ENCODE results near the gene MAP2K4.

MAP2K4 gene

DNA sequence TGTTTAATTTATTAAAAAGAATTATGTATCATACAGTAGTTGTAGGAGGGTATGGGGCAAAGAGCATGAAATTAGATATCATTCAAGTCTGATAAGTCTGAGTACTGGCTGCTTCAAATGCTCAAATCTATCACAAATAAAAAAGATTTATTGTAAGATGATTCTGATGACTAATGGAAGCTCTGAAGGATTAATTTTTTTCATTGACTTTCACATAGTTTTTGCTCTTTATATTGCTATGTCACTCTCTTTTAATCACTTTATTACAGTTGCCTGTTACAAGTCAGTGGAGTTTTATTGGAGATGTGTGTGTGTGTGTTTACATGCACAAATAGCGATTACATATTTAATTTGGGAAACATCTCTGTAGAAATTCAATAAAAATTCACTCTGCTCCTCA, 15.0 kb downstream of the MAP2K4 start:
- no peak overlapping the region for H3K4me3 ChIP-seq (ENCODE audit: low read depth, low read length)

DNA sequence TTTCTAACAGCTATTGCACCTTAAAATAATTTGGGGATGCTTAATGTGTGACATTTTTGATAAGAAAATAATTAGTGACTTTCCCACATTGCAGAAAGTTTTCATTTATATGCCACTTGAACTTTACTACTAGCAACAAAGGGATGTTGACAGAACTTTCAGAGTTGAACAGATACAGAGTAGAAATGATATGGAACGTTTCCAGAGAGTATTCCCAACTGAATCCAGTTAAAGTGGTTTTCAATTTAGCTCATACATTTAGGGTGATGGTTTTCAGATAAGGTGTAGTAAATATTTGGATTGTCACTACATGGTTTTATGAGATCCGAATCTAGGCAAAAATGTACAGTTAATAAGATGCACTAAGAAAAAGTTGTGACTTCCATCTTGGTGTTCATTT, 17.3 kb downstream of the MAP2K4 start:
- no peak overlapping the region for H3K4me3 ChIP-seq (ENCODE audit: low read depth, low read length)

- no peak overlapping the region for H3K4me3 ChIP-seq (ENCODE audit: low read depth, low read length)
Measured at GRCh38 chr17:12040478-12040877, 19.8 kb downstream of the MAP2K4 start.

DNA sequence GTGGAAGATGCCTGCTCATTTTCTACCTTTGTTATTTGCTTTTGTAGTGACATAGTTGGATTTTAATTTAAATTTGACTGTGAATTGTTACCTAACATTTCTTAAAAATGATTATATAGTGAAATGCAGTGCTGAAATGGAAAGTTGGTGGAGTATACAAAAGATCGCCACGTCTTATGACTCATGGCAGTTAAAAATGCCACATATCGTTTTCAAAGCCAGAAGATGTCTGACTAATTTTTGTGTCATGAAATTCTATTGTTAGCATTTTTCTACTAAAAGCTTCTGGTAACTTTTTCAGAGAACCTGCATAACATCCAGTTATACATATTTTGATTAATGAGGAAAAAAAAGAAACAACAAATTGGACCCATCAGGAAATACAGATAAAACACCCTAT, 20.6 kb downstream of the MAP2K4 start:
- no peak overlapping the region for H3K4me3 ChIP-seq (ENCODE audit: low read depth, low read length)

- H3K4me3 ChIP-seq (ENCODE audit: low read depth, low read length): no peak overlapping the region
Measured at GRCh38 chr17:12043702-12044101, 23.0 kb downstream of the MAP2K4 start.

- H3K4me3 ChIP-seq (ENCODE audit: low read depth, low read length): no peak overlapping the region
Measured at GRCh38 chr17:12046786-12047185, 26.1 kb downstream of the MAP2K4 start.

DNA sequence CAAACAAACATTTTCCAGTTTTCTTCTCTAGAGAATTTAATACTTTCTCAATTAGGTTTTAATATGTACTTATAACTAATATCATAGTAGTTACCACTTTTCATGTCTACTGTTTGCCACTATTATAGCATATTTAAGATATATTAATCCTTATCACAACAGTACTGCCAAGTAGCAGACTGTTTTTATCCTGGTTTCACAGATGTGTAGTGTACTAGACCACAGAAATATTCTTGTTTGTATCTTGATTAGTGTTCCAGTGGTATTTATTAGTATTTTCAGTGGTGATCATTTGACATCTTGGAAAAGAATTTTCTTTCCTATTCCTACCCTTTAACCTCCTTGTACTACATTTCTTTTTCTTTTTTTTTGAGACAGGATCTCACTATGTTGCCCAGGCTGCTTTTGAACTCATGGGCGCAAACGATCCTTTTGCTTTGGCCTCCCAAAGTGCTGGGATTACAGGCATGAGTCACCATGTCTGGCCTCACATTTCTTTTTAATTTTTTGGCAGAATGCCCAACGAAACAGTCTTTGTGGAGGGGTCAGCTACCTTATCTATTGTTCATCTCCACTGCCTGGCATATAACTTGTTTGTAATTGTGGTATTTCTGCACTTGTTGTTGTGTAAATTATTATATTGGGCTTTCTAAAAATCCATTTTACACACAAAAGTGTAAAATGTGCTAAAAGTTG, 27.2 kb downstream of the MAP2K4 start:
- no peak overlapping the region for H3K4me3 ChIP-seq (ENCODE audit: low read depth, low read length)

GRCh38 chr17:12048843-12049473, 28.3 kb downstream of the MAP2K4 start:
- H3K4me3 ChIP-seq (ENCODE audit: low read depth, low read length): no peak overlapping the region

GRCh38 chr17:12050646-12051225, 30.1 kb downstream of the MAP2K4 start:
- H3K4me3 ChIP-seq (ENCODE audit: low read depth, low read length): no peak overlapping the region

GRCh38 chr17:12053552-12053951, 32.9 kb downstream of the MAP2K4 start:
- no peak overlapping the region for H3K4me3 ChIP-seq (ENCODE audit: low read depth, low read length)

DNA sequence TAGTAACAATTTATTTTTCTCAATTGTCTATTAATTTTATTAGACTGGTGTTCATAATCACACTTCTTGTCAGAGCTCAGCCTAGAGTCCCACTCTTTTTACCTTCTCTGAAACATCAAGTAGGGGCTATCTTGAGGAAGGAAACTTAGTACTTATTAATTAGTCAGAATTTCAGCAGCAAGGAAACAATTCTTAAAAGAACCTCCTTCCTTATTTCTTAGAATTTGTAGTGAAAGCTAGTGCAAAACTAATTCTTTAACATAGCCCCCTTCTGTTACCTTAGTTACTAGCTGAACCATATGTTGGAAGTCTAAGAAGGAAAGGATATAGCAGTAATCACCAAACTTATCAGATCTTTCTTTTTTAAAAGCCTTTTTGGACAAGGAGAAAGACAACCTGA, 35.2 kb downstream of the MAP2K4 start:
- no peak overlapping the region for H3K4me3 ChIP-seq (ENCODE audit: low read depth, low read length)

GRCh38 chr17:12057520-12057919, 36.8 kb downstream of the MAP2K4 start:
- H3K4me3 ChIP-seq (ENCODE audit: low read depth, low read length): no peak overlapping the region

DNA sequence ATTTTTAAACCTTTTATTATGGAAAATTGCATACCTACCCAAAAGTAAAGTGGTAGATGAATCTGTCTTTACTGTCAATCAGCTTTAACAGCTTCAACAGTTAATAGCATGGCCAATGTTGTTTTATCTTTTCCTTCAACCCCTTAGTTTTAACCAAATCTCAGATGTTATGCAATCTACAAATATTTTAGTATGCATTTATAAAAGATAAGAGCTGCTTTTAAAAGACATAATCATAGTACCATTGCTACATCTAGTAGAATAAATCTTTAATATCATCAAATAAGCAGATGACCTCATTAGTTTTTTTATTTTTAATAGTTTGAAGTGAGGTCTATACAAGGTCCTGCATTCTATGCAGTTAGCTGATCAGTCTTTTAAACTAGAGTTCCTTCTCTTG, 37.9 kb downstream of the MAP2K4 start:
- H3K4me3 ChIP-seq (ENCODE audit: low read depth, low read length): no peak overlapping the region

DNA sequence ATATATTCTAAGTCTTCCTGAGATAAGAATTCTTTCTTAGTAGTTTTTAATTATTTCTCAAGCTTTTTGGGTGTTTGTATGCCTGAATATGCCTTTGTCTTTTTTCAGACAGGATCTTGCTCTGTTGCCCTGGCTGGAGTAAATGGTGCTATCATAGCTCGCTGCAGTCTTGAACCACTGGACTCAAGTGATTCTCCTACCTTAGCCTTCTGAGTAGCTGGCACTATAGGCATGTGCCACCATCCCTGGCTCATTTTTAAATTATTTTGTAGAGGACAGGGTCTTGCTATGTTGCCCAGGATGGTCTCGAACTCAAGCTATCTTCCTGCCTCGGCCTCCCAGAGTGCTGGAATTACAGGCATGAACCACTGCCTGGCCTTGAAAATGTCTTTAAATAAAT, 41.6 kb downstream of the MAP2K4 start:
- no peak overlapping the region for H3K4me3 ChIP-seq (ENCODE audit: low read depth, low read length)

DNA sequence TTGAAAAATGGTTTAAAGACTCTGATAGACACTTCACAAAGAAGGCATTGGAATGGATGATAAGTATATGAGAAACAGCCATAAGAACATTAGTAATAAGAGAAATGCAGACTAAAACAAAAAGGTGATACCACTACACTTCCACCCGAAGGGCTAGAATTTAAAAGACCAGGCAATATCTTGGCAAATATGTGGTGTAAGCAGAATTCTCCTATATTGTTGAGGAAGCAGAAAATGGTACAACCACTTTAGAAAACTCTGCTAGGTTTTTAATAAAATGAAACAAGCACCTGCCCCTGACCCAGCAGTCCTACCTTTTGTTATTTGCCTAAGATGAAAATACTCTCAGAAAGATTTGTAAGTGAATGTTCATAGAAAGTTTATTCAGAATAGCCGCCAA, 43.7 kb downstream of the MAP2K4 start:
- H3K4me3 ChIP-seq (ENCODE audit: low read depth, low read length): no peak overlapping the region

- H3K4me3 ChIP-seq (ENCODE audit: low read depth, low read length): no peak overlapping the region
Measured at GRCh38 chr17:12067485-12067884, 46.8 kb downstream of the MAP2K4 start.

- no peak overlapping the region for H3K4me3 ChIP-seq (ENCODE audit: low read depth, low read length)
Measured at GRCh38 chr17:12068946-12069345, 48.3 kb downstream of the MAP2K4 start.

- H3K4me3 ChIP-seq (ENCODE audit: low read depth, low read length): no peak overlapping the region
Measured at GRCh38 chr17:12070561-12070960, 49.9 kb downstream of the MAP2K4 start.

DNA sequence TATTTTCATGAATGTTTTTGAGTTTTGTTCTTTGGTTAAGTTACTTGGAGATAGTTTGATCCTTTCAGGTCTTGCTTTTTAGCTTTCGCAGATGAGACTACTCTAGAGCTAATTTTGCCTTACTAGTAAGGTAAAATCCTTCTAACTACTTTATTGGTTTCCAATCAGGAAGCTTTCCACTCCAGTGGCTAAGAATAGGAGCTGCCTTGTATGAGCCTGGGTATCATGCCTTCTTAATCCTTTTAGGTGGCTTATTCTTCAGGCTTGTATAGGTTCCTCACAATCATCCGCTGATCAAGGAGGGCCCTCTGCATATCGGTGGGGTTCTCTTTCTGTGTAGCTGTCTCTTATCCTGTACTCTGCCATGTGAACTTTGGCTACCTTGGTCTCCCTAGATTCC, 53.7 kb downstream of the MAP2K4 start:
- no peak overlapping the region for H3K4me3 ChIP-seq (ENCODE audit: low read depth, low read length)

DNA sequence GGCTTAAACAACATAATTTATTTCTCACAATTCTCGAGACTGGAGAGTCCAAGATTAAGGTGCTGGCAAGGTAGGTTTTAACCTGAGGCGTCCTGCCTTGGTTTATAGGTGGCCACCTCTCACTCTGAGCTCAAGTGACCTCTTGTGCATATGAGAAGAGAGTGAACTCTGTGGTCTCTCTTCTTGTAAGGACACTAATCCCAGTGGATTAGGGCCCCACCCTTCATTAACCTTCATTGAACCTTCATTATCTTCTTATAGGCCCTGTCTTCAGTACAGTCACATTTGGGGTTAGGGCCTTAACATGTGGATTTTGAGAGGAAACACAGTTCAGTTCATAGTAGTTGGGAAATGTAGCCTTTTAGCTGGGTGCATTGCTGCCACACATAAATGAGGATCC, 57.1 kb downstream of the MAP2K4 start:
- no peak overlapping the region for H3K4me3 ChIP-seq (ENCODE audit: low read depth, low read length)

GRCh38 chr17:12078791-12079190, 58.1 kb downstream of the MAP2K4 start:
- no peak overlapping the region for H3K4me3 ChIP-seq (ENCODE audit: low read depth, low read length)

DNA sequence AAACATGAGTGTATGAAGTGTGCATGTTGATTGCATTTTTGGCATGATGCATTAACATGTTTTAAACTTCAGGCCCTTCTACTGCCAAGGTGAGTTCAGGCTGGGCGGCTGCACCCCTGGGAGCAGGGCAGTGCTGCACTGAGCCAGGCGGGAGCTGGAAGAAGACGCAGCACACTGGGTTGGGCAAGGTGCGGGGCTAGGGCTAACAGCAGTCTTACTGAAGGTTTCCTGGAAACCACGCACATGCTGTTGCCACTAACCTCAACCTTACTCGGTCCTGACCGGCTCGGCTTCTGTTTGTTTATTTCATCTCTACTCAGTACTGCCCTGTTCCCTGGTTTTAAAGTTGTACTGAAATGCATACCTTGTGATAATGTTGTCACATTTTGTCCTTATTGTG, 61.0 kb downstream of the MAP2K4 start:
- no peak overlapping the region for H3K4me3 ChIP-seq (ENCODE audit: low read depth, low read length)
